Measurements from ENCODE around the gene SRC.

DNA sequence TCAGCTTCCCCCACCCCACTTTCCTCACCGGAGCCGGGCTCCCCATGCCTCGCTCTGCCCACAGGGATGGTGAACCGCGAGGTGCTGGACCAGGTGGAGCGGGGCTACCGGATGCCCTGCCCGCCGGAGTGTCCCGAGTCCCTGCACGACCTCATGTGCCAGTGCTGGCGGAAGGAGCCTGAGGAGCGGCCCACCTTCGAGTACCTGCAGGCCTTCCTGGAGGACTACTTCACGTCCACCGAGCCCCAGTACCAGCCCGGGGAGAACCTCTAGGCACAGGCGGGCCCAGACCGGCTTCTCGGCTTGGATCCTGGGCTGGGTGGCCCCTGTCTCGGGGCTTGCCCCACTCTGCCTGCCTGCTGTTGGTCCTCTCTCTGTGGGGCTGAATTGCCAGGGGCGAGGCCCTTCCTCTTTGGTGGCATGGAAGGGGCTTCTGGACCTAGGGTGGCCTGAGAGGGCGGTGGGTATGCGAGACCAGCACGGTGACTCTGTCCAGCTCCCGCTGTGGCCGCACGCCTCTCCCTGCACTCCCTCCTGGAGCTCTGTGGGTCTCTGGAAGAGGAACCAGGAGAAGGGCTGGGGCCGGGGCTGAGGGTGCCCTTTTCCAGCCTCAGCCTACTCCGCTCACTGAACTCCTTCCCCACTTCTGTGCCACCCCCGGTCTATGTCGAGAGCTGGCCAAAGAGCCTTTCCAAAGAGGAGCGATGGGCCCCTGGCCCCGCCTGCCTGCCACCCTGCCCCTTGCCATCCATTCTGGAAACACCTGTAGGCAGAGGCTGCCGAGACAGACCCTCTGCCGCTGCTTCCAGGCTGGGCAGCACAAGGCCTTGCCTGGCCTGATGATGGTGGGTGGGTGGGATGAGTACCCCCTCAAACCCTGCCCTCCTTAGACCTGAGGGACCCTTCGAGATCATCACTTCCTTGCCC lies 57.4 kb downstream of the SRC start:
- TF ChIP-seq, protein P1, sequence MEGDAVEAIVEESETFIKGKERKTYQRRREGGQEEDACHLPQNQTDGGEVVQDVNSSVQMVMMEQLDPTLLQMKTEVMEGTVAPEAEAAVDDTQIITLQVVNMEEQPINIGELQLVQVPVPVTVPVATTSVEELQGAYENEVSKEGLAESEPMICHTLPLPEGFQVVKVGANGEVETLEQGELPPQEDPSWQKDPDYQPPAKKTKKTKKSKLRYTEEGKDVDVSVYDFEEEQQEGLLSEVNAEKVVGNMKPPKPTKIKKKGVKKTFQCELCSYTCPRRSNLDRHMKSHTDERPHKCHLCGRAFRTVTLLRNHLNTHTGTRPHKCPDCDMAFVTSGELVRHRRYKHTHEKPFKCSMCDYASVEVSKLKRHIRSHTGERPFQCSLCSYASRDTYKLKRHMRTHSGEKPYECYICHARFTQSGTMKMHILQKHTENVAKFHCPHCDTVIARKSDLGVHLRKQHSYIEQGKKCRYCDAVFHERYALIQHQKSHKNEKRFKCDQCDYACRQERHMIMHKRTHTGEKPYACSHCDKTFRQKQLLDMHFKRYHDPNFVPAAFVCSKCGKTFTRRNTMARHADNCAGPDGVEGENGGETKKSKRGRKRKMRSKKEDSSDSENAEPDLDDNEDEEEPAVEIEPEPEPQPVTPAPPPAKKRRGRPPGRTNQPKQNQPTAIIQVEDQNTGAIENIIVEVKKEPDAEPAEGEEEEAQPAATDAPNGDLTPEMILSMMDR (IDR thresholded peaks at IDR 0.05): no peak
- no peak for TF ChIP-seq POLR2A (IDR thresholded peaks at IDR 0.05)

Measured in thyroid gland (tissue), 4 donors.